Activated naive CD8-positive, alpha-beta T cell treated with anti-CD3 and anti-CD28 coated beads, Interleukin-2, amount 10 ng/mL, durations not matched to agents 7 days and 5 days (primary cell): ENCODE results near the gene LRFN5. TPM values are rescaled to one million over a fixed set of nuclear protein-coding genes. Genes with fewer than 3 reads are reported as not detected.
"Not testable (repeated sequence)": the region's sequence is repeated elsewhere in the genome, so short reads cannot be mapped to it uniquely, and the experiment has no call there.

ENCODE experiments used
- ATAC-seq: fragments of 150-1000 bp; cut with Tn5 transposase; one replicate; pipeline ENCODE4 v1.10.0; 2021; ENCODE audit warnings: low read depth, moderate library complexity
- POLR2A ChIA-PET: fragments of 350-600 bp; sonication (Branson Sonifier 250); formaldehyde crosslinking; loops from one replicate; lab custom pipeline; 2021; ENCODE audit warnings: antibody characterized with exemption; lab: Charles Lee
- DNase-seq: peaks from one replicate; pipeline ENCODE4 v3.0.0; 2021
- H3K27ac Mint-ChIP-seq: one replicate; pipeline ENCODE4 v1.8.0; 2022; ENCODE audit warnings: mild to moderate bottlenecking, mixed read lengths
- H3K27me3 Mint-ChIP-seq: one replicate; pipeline ENCODE4 v1.8.0; 2022; ENCODE audit warnings: mild to moderate bottlenecking, moderate library complexity, mixed read lengths
- H3K36me3 Mint-ChIP-seq: one replicate; pipeline ENCODE4 v1.8.0; 2021; ENCODE audit warnings: mild to moderate bottlenecking, mixed read lengths
- H3K4me1 Mint-ChIP-seq: one replicate; pipeline ENCODE4 v1.8.0; 2021; ENCODE audit warnings: mixed read lengths
- H3K4me3 Mint-ChIP-seq: one replicate; pipeline ENCODE4 v1.8.0; 2022; ENCODE audit warnings: mild to moderate bottlenecking, moderate library complexity, mixed read lengths
- H3K9me3 Mint-ChIP-seq: one replicate; pipeline ENCODE4 v1.8.0; 2021; ENCODE audit warnings: mixed read lengths
- total RNA-seq, 2 experiments: library from RNA; stranded (reverse); gene quantifications; one replicate each; pipeline ENCODE4 v1.2.3, GENCODE V29; 2021

LRFN5 gene
- total RNA-seq: not detected

DNA sequence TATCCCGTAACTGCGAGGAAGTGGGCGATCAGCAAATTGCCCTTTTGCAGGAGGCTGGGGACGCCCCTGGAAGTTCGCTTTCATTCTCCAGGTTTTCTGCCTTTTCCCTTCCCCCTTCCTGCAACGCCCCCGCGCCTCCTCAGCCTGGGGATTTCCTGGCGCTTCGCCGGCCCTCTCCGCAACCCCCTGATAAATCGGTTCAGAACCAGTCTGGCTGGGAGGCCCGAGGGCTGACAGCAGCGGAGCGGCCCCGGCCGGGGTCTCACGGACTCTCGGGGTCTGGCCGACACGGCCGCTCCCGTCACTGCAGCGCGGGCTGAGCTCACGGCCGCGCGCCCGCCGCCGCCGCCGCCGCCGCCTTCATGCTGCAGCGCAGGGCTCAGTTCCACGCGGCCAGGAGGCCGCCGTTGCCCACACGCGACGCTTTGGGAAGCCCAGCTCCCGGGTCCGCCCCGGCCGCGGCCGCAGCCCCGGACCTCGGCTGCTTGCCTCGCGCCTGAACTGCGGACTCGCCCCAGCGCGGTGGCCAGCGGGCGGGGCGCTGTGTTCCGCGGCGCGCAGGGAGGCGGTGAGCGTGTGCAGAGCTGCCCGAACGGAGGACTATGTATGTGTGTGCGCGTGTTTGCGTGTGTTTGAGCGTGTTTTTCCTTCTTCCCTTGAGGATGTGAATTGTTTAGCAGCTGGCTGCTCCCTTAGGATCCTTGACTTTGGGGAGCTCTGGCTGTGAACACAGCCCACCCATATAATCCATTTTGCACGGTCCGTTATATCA lies at the start of gene LRFN5:
Gene LRFN5 (plus strand): TSS at position 345 of the 772 bp plus-strand sequence.
- ATAC-seq: peak; percentile 50
- Mint-ChIP-seq H3K9me3 (peaks cover 3% of the 10 kb centered on the region), H3K27me3 (peaks cover 79% of the 10 kb centered on the region), H3K4me3 (peak within 1 kb of the TSS; percentile 72), H3K36me3 (no peaks in the 10 kb centered on the region), H3K27ac (no peak within 1 kb of the TSS), H3K4me1 (peaks cover 30% of the 10 kb centered on the region)
- DNase-seq: peak; percentile 41
- POLR2A ChIA-PET: no interaction called here

GRCh38 chr14:41558490-41558889 lies 48.2 kb upstream of the LRFN5 start:
- Mint-ChIP-seq H3K4me1 (no peaks in the 10 kb centered on the region), H3K27me3 (no peaks in the 10 kb centered on the region), H3K4me3 (no peak overlapping the region), H3K9me3 (no peaks in the 10 kb centered on the region), H3K36me3 (no peaks in the 10 kb centered on the region), H3K27ac (no peak overlapping the region)
- POLR2A ChIA-PET: no interaction called here
- DNase-seq (no peak), ATAC-seq (no peak)

DNA sequence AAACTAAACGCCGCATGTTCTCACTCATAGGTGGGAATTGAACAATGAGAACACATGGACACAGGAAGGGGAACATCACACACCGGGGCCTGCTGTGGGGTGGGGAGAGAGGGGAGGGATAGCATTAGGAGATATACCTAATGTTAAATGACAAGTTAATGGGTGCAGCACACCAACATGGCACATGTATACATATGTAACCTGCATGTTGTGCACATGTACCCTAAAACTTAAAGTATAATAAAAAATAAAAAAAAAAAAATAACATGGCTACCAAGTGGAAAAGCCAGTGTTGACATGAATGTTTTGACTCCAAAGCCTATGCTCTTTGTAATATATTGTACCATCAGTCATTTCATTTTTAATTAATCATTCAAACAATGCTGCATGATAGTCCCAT lies 39.8 kb upstream of the LRFN5 start:
- DNase-seq, H3K4me1 Mint-ChIP-seq, H3K4me3 Mint-ChIP-seq, H3K27ac Mint-ChIP-seq, H3K27me3 Mint-ChIP-seq, ATAC-seq, H3K36me3 Mint-ChIP-seq, H3K9me3 Mint-ChIP-seq, POLR2A ChIA-PET: not testable (repeated sequence)

GRCh38 chr14:41568979-41569378 lies 37.7 kb upstream of the LRFN5 start:
- Mint-ChIP-seq H3K27ac (no peak overlapping the region), H3K27me3 (no peaks in the 10 kb centered on the region), H3K9me3 (peaks cover 6% of the 10 kb centered on the region), H3K4me1 (no peaks in the 10 kb centered on the region), H3K4me3 (no peak overlapping the region), H3K36me3 (no peaks in the 10 kb centered on the region)
- POLR2A ChIA-PET: no interaction called here
- DNase-seq (no peak), ATAC-seq (no peak)

- peaks cover 6% of the 10 kb centered on the region for H3K9me3 Mint-ChIP-seq
Measured at GRCh38 chr14:41570415-41571155, 36.1 kb upstream of the LRFN5 start.

DNA sequence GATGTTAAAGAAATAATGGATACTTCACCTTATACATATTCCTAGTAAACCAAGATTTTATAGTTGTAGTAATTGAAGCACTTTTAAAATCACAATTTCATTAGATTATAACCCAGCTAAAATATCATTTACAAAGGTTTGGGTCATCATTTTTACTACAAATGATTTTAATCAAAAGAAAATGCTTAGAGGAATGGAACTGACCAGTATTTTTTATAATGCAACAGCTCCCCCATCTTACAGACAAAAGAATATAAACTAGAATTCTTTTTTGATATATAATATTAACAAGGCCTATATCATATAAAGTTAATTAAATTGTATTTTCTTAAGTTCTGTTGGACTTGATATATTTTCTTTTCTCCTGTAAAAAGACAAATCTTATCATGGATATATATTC lies 20.4 kb upstream of the LRFN5 start:
- H3K36me3 Mint-ChIP-seq: no peaks in the 10 kb centered on the region
- no peak for ATAC-seq
- no peaks in the 10 kb centered on the region for H3K27me3 Mint-ChIP-seq
- no peak overlapping the region for H3K4me3 Mint-ChIP-seq
- H3K27ac Mint-ChIP-seq: no peak overlapping the region
- POLR2A ChIA-PET: no interaction called here
- H3K4me1 Mint-ChIP-seq: no peaks in the 10 kb centered on the region
- H3K9me3 Mint-ChIP-seq: no peaks in the 10 kb centered on the region
- no peak for DNase-seq

More at GRCh38 chr14:41570415-41571155, 36.1 kb upstream of the LRFN5 start:
- no peak overlapping the region for H3K4me3 Mint-ChIP-seq
- no peak overlapping the region for H3K27ac Mint-ChIP-seq
- H3K4me1 Mint-ChIP-seq: no peaks in the 10 kb centered on the region
- H3K36me3 Mint-ChIP-seq: no peaks in the 10 kb centered on the region
- no peak for ATAC-seq
- no peaks in the 10 kb centered on the region for H3K27me3 Mint-ChIP-seq
- no peak for DNase-seq
- POLR2A ChIA-PET: no interaction called here

DNA sequence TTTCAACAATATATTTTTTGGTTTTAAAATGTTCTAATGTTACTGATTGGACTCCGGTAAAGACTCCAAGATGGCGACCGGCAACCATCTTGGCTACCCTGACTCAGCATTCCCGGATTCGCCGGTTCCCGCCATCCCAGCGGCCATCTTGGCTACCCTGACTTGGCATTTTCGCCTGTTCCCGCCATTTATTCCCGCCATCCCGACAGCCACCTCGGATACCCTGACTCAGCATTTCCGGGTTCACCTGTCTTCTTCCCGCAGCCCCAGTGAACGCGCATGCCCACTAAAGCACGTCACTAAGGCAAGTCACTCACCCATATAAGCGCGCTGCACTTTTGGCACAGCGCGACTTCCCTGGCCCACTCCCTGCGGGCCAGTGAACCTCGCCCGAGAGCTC lies 9.0 kb upstream of the LRFN5 start:
- Mint-ChIP-seq H3K4me3 (no peak overlapping the region), H3K27ac (no peak overlapping the region), H3K9me3 (no peaks in the 10 kb centered on the region), H3K27me3 (peaks cover 3% of the 10 kb centered on the region), H3K36me3 (no peaks in the 10 kb centered on the region), H3K4me1 (no peaks in the 10 kb centered on the region)
- POLR2A ChIA-PET: no interaction called here
- ATAC-seq (no peak), DNase-seq (no peak)

DNA sequence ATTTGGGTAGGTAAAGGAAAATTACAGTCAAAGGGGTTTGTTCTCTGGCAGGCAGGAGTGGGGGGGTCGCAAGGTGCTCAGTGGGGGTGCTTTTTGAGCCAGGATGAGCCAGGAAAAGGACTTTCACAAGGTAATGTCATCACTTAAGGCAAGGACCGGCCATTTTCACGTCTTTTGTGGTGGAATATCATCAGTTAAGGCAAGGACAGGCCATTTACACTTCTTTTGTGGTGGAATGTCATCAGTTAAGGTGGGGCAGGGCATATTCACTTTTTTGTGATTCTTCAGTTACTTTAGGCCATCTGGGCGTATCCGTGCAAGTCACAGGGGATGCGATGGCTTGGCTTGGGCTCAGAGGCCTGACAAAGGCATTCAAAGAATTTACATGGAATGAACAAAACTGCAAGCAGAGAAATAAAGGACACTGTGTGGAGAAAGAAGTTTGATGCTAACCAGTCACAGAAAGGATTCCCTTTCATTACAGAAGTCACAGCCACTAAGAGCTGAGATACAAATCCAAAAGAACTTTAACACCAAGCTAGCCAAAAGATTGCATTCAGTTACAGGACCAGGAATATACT lies 6.8 kb upstream of the LRFN5 start:
- H3K36me3 Mint-ChIP-seq: not testable (repeated sequence)

DNA sequence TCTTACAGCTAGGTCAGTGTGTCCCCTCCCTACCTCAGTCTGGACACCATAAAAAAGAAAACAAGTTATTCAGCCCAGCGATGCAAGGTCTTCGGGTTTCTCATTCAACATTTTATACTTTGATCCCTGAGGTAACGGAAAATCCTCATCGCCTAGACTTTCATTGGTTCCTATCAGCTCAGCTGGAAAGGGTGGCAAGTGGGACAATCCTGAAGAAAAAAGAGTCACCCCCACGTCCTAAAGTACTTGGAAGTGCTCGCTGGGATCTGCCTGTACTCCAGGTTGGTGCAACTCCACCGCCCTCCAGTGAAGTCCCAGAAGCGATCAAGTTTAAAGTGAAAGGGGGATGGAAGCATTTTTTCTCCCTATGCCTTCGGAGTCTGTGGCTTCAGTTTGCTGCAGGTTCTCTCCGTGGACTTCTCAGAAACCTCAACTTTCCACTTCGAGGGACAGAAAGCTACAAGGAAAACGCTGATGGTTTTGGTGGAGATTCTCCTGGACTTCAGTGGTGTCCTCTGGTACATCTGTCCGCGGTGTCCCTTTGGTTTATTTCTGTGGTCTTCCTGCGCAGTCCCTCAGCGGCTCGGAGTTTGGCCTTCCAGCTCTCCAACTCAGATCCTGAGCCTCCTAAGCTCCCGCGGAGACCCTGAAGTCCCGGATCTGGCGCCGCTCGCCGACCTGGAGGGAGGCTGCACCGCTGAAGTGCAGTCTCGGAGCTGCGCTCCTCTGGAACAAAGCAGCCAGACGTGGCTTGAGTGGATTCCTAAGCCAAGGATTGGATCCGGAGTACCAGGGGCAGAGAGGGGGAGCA lies 1.8 kb upstream of the LRFN5 start:
- no peaks in the 10 kb centered on the region for H3K36me3 Mint-ChIP-seq
- peaks cover 27% of the 10 kb centered on the region for H3K4me1 Mint-ChIP-seq
- H3K27ac Mint-ChIP-seq: no peak overlapping the region
- ATAC-seq: no peak
- DNase-seq: no peak
- H3K27me3 Mint-ChIP-seq: peaks cover 65% of the 10 kb centered on the region
- H3K4me3 Mint-ChIP-seq: no peak overlapping the region
- POLR2A ChIA-PET: no interaction called here
- H3K9me3 Mint-ChIP-seq: peaks cover 3% of the 10 kb centered on the region

More for the DNA sequence above, 6.8 kb upstream of the LRFN5 start:
- H3K4me1 Mint-ChIP-seq, H3K27ac Mint-ChIP-seq, H3K9me3 Mint-ChIP-seq, POLR2A ChIA-PET, DNase-seq, ATAC-seq, H3K4me3 Mint-ChIP-seq: not testable (repeated sequence)
- peaks cover 19% of the 10 kb centered on the region for H3K27me3 Mint-ChIP-seq

- Mint-ChIP-seq H3K36me3 (no peaks in the 10 kb centered on the region), H3K9me3 (peaks cover 3% of the 10 kb centered on the region), H3K27ac (no peak overlapping the region), H3K27me3 (peaks cover 72% of the 10 kb centered on the region), H3K4me3 (peak overlapping the region; percentile 56), H3K4me1 (peaks cover 30% of the 10 kb centered on the region)
- POLR2A ChIA-PET: no interaction called here
- ATAC-seq (no peak), DNase-seq (no peak)
Measured at GRCh38 chr14:41605550-41606281, 960 bp upstream of the LRFN5 start.

DNA sequence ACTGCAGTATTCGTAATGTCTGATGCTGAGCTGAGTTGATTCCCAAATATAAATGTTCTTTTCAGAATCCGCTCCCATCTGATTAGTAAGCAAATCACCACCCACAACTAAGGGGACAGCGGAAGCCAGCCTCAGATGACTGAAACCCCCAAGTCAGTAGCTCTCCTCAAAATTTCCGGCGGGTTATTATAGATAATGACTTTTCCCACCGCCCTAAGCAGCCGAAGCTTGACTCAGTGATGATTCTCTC lies 469 bp upstream of the LRFN5 start:
- Mint-ChIP-seq H3K4me1 (peaks cover 30% of the 10 kb centered on the region), H3K27me3 (peaks cover 76% of the 10 kb centered on the region), H3K9me3 (peaks cover 3% of the 10 kb centered on the region), H3K27ac (no peak overlapping the region), H3K4me3 (peak overlapping the region; percentile 56), H3K36me3 (no peaks in the 10 kb centered on the region)
- ATAC-seq (no peak), DNase-seq (peak; percentile 24)
- POLR2A ChIA-PET: no interaction called here

GRCh38 chr14:41607304-41607775 lies 664 bp downstream of the LRFN5 start:
- DNase-seq (no peak), ATAC-seq (no peak)
- H3K36me3 Mint-ChIP-seq: no peaks in the 10 kb centered on the region
- H3K9me3 Mint-ChIP-seq: peaks cover 3% of the 10 kb centered on the region
- peaks cover 30% of the 10 kb centered on the region for H3K4me1 Mint-ChIP-seq
- H3K27ac Mint-ChIP-seq: no peak overlapping the region
- peak overlapping the region; percentile 72 for H3K4me3 Mint-ChIP-seq
- POLR2A ChIA-PET: no interaction called here
- peaks cover 82% of the 10 kb centered on the region for H3K27me3 Mint-ChIP-seq
